GM12878 (cell line): Measurements from ENCODE around the gene DPPA5. TPM values are rescaled to one million over a fixed set of nuclear protein-coding genes. Genes with fewer than 3 reads are reported as not detected.

Experiments
- ATAC-seq: fragments of 200-7000 bp; cut with Tn5 transposase; 3 replicates; pipeline ENCODE4 v1.9.1; 2020; ENCODE audit warnings: mild to moderate bottlenecking, moderate library complexity
- Bru-seq: library from RNA; stranded (reverse); fragments of 400-500 nt; gene quantifications from one replicate; lab custom pipeline; 2021; lab: Mats Ljungman, UMichigan
- BruChase-seq, 2 experiments: library from RNA; stranded (reverse); fragments of 400-500 nt; gene quantifications; one replicate each; lab custom pipeline; 2021; lab: Mats Ljungman, UMichigan
- BruUV-seq: library from RNA; stranded (reverse); fragments of 400-500 nt; replicated peaks from 2 replicates; lab custom pipeline; 2021; lab: Mats Ljungman, UMichigan
- CTCF ChIA-PET: fragments of 300-600 bp; sonication (Branson Sonifier 250); formaldehyde crosslinking; extraction: SDS; loops from one replicate; lab custom pipeline; 2021; ENCODE audit warnings: inconsistent platforms; lab: Yijun Ruan, JAX
- POLR2A ChIA-PET: fragments of 350-600 bp; formaldehyde crosslinking; extraction: SDS; loops from one replicate; lab custom pipeline; 2021; ENCODE audit warnings: inconsistent platforms; lab: Charles Lee
- RAD21 ChIA-PET: fragments of 300-600 bp; sonication (Branson Sonifier 250); formaldehyde crosslinking; loops from one replicate; lab custom pipeline; 2023; ENCODE audit warnings: antibody characterized with exemption; ENCODE audit not compliant: unreplicated experiment; lab: Charles Lee
- SMC1A ChIA-PET: fragments of 300-600 bp; sonication (Branson Sonifier 250); formaldehyde crosslinking; loops from one replicate; lab custom pipeline; 2023; ENCODE audit not compliant: unreplicated experiment, uncharacterized antibody; lab: Charles Lee
- DNase-seq: peaks from one replicate; pipeline ENCODE4 v3.0.0-alpha.2; 2011; ENCODE audit warnings: low read depth, low spot score
- FAIRE-seq: peaks from 3 replicates; lab custom pipeline; 2011; peaks lifted over from hg19 to GRCh38; lab: Jason Lieb, UNC
- H2AFZ ChIP-seq: 2 replicates; pipeline ENCODE4 v1.6.0; 2011; ENCODE audit warnings: low read depth, low read length, control low read depth; ENCODE audit not compliant: control insufficient read depth
- H3K27ac ChIP-seq: 2 replicates; pipeline ENCODE4 v1.5.1; 2011; ENCODE audit warnings: control low read depth; ENCODE audit not compliant: control insufficient read depth, insufficient read depth
- H3K27me3 ChIP-seq, 2 experiments: replicated peaks in 1 of 2; 2 replicates each; pipeline versions ENCODE4 v1.6.0 to v1.6.1; 2011; ENCODE audit warnings: low read length in 1 of 2; ENCODE audit not compliant: control insufficient read depth in 2 of 2, insufficient read depth in 2 of 2
- H3K36me3 ChIP-seq, 2 experiments: 2 replicates each; pipeline ENCODE4 v1.5.1; 2011; ENCODE audit warnings: low read length in 1 of 2; ENCODE audit not compliant: control insufficient read depth in 2 of 2, insufficient read depth in 2 of 2
- H3K4me1 ChIP-seq: 2 replicates; pipeline ENCODE4 v1.6.1; 2011; ENCODE audit warnings: mild to moderate bottlenecking, low read length, moderate library complexity, mixed read lengths; ENCODE audit not compliant: control insufficient read depth, insufficient read depth
- H3K4me2 ChIP-seq: 2 replicates; pipeline ENCODE4 v1.6.0; 2011; ENCODE audit warnings: control low read depth; ENCODE audit not compliant: control insufficient read depth, insufficient read depth
- H3K4me3 ChIP-seq: fragments of 200-600 bp; sonication (generic); 2 replicates; pipeline ENCODE4 v1.5.1; 2016
- H3K79me2 ChIP-seq: 2 replicates; pipeline ENCODE4 v1.6.0; 2011; ENCODE audit warnings: low read length; ENCODE audit not compliant: control insufficient read depth, insufficient read depth
- H3K9ac ChIP-seq: 2 replicates; pipeline ENCODE4 v1.8.0; 2011; ENCODE audit warnings: low read length, control low read depth, mixed read lengths; ENCODE audit not compliant: control insufficient read depth, insufficient read depth
- H3K9me3 ChIP-seq: replicated peaks from 3 replicates; pipeline ENCODE4 v1.5.1; 2011; ENCODE audit warnings: mild to moderate bottlenecking, low read length; ENCODE audit not compliant: control insufficient read depth, insufficient read depth
- H4K20me1 ChIP-seq: 2 replicates; pipeline ENCODE4 v1.6.0; 2011; ENCODE audit not compliant: control insufficient read depth, insufficient read depth
- BCL11A ChIP-seq: IDR thresholded peaks from 2 replicates; pipeline ENCODE4 v1.6.1; 2011; ENCODE audit warnings: low read depth, low read length
- CBX3 ChIP-seq: fragments of 200-600 bp; sonication (generic); IDR thresholded peaks from 2 replicates; pipeline ENCODE4 v1.6.1; 2016; ENCODE audit warnings: low read depth, borderline replicate concordance
- CHD1 ChIP-seq: IDR thresholded peaks from 2 replicates; pipeline ENCODE4 v1.6.1; 2012; ENCODE audit warnings: low read depth, low read length, improper control_type of control experiment
- CHD2 ChIP-seq: IDR thresholded peaks from 2 replicates; pipeline ENCODE4 v1.6.1; 2011; ENCODE audit warnings: low read depth, low read length, improper control_type of control experiment, borderline replicate concordance
- FOXM1 ChIP-seq: IDR thresholded peaks from 2 replicates; pipeline ENCODE4 v1.6.1; 2012; ENCODE audit warnings: low read depth, mild to moderate bottlenecking, inconsistent platforms, low read length, moderate library complexity
- IKZF1 ChIP-seq: fragments of 450-650 bp; conservative IDR thresholded peaks from 2 replicates; pipeline ENCODE4 v1.6.1; 2017; ENCODE audit warnings: antibody characterized with exemption, mild to moderate bottlenecking
- IRF4 ChIP-seq: IDR thresholded peaks from 2 replicates; pipeline ENCODE4 v1.6.1; 2011; ENCODE audit warnings: low read depth, low read length
- KAT2A ChIP-seq: conservative IDR thresholded peaks from 2 replicates; pipeline ENCODE4 v1.6.1; 2011; ENCODE audit warnings: low read depth, low read length; ENCODE audit not compliant: control insufficient read depth
- NRF1 ChIP-seq: conservative IDR thresholded peaks from 2 replicates; pipeline ENCODE4 v1.6.1; 2011; ENCODE audit warnings: mild to moderate bottlenecking, low read depth, low read length, improper control_type of control experiment
- PKNOX1 ChIP-seq: fragments of 450-650 bp; IDR thresholded peaks from 2 replicates; pipeline ENCODE4 v1.6.1; 2016; ENCODE audit warnings: mild to moderate bottlenecking
- PML ChIP-seq: IDR thresholded peaks from 2 replicates; pipeline ENCODE4 v1.6.1; 2012; ENCODE audit warnings: low read length, inconsistent platforms
- WGBS: methylation state at CpG from one replicate; pipeline ENCODE4 v1.1.6; 2016; ENCODE audit warnings: low lambda C conversion rate; ENCODE audit not compliant: insufficient replicate concordance, insufficient coverage; ENCODE audit errors: missing lambda C conversion rate; 5-methylcytosine and 5-hydroxymethylcytosine counted together
- in situ Hi-C: fragments of 300-500 bp; cut with MboI; formaldehyde crosslinking; loops from 9 replicates; pipeline ENCODE4 v1.14.3; 2018; ENCODE audit warnings: mixed read lengths
- intact Hi-C: fragments of 100-400 bp; cut with micrococcal nuclease; formaldehyde crosslinking; loops from one replicate; pipeline ENCODE4 v1.14.2; 2022; ENCODE audit not compliant: unreplicated experiment
- long read RNA-seq, 2 experiments: library from polyadenylated mRNA; unstranded; transcript quantifications; one replicate each; pipeline ENCODE4 v2.0.0, GENCODE V29; 2019 to 2020
- polyA minus RNA-seq, 3 experiments: library from RNA; depleted of rRNA, polyadenylated mRNA; stranded (reverse); fragments of >200 nt; gene quantifications; 2 replicates each; pipeline ENCODE4 v1.2.3, GENCODE V29; 2011
- polyA plus RNA-seq, 11 experiments: library from polyadenylated mRNA; depleted of rRNA in 4 of 11; unstranded in 6 of 11; stranded (reverse) in 5 of 11; fragments of >200 nt; fragmentation: Nextera tagmentation in 4 of 11; fragmentation: Illumina TruSeq in 1 of 11; extraction: Ambion mirVana in 4 of 11; extraction: Trizol in 1 of 11; gene quantifications; 1 replicate in 1 of 11; 2 replicates in 10 of 11; pipeline versions ENCODE4 v1.2.1 to v1.2.3, GENCODE V29; 2011 to 2016; ENCODE audit warnings: inconsistent platforms in 2 of 11, missing spikeins in 2 of 11, low read depth in 1 of 11
- total RNA-seq, 4 experiments: library from RNA; depleted of rRNA in 3 of 4; stranded (reverse); fragments of >200 nt in 3 of 4; fragmentation: Illumina TruSeq in 1 of 4; extraction: Trizol in 1 of 4; gene quantifications; 2 replicates each; pipeline versions ENCODE4 v1.2.1 to v1.2.3, GENCODE V29; 2013 to 2021
- TF ChIP-seq, protein P1 (sequence below): IDR thresholded peaks from 2 replicates; pipeline ENCODE4 v1.6.1; 2011; ENCODE audit warnings: low read depth, mild to moderate bottlenecking, low read length, moderate library complexity, borderline replicate concordance; ENCODE audit errors: extremely low read depth

Gene DPPA5, protein sequence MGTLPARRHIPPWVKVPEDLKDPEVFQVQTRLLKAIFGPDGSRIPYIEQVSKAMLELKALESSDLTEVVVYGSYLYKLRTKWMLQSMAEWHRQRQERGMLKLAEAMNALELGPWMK
- not detected in 2 replicates for total RNA-seq (2013; cell fraction: nucleolus; rRNA removed)
- total RNA-seq (2014; rRNA removed): not detected in 2 replicates
- total RNA-seq (2014; rRNA removed; fragmentation: Illumina TruSeq; extraction: Trizol): not detected in 2 replicates
- not detected in 2 replicates for total RNA-seq (2021)
- polyA plus RNA-seq (2011; ENCODE audit: low read depth): not detected
- polyA plus RNA-seq (2011; rRNA removed): not detected in 2 replicates
- polyA plus RNA-seq (2011; cell fraction: cytosol; rRNA removed): not detected in 2 replicates
- polyA plus RNA-seq (2011; cell fraction: nucleus; rRNA removed): not detected in 2 replicates
- polyA plus RNA-seq (2012): not detected in 2 replicates
- not detected in 2 replicates for polyA plus RNA-seq (2014; fragmentation: Illumina TruSeq; extraction: Trizol)
- polyA plus RNA-seq (2014; fragmentation: Nextera tagmentation; extraction: Ambion mirVana): not detected
- polyA plus RNA-seq (2014; rRNA removed): not detected in 2 replicates
- polyA plus RNA-seq (2016; fragmentation: Nextera tagmentation; extraction: Ambion mirVana): not detected
- polyA minus RNA-seq (2011; rRNA and poly(A)+ RNA removed): not detected in 2 replicates
- not detected in 2 replicates for polyA minus RNA-seq (2011; cell fraction: cytosol; rRNA and poly(A)+ RNA removed)
- not detected in 2 replicates for polyA minus RNA-seq (2011; cell fraction: nucleus; rRNA and poly(A)+ RNA removed)
- not detected for Bru-seq, nascent RNA
- not detected for BruChase-seq, experiment 1, labeled RNA remaining after a 6-hour chase
- BruChase-seq, experiment 2, labeled RNA remaining after a 2-hour chase: not detected
- long read RNA-seq, experiment 1: 0 reads
- long read RNA-seq, experiment 2: 0 reads

GRCh38 chr6:73353636-73354593 lies at the start of gene DPPA5:
DPPA5 (minus strand) TSS chr6:73354276; CDS start chr6:73354225, 51 bp downstream.
- no peak within 1 kb of the TSS for H3K9ac ChIP-seq
- POLR2A ChIA-PET: no interaction called here
- ATAC-seq (no peak), DNase-seq (no peak), FAIRE-seq (no peak)
- no peaks in the 10 kb centered on the region for H3K79me2 ChIP-seq
- H3K4me3 ChIP-seq: no peak within 1 kb of the TSS
- 78% methylated on average over 58 of the region's 59 CpGs for WGBS
- SMC1A ChIA-PET: no interaction called here
- no peaks in the 10 kb centered on the region; a peak in 1 of 4 replicates for H3K27me3 ChIP-seq
- no peaks in the 10 kb centered on the region for H3K36me3 ChIP-seq
- H3K4me2 ChIP-seq: no peak within 1 kb of the TSS
- TF ChIP-seq FOXM1 (no peak), IRF4 (no peak), CBX3 (no peak), BCL11A (no peak), IKZF1 (no peak), CHD1 (no peak), NRF1 (no peak), CHD2 (no peak), PKNOX1 (no peak), KAT2A (no peak), PML (no peak)
- TF ChIP-seq, protein P1, sequence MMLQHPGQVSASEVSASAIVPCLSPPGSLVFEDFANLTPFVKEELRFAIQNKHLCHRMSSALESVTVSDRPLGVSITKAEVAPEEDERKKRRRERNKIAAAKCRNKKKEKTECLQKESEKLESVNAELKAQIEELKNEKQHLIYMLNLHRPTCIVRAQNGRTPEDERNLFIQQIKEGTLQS: no peak
- in situ Hi-C loops: no loop called here
- no peaks in the 10 kb centered on the region for H3K9me3 ChIP-seq
- H3K4me1 ChIP-seq: no peaks in the 10 kb centered on the region
- H4K20me1 ChIP-seq: no peaks in the 10 kb centered on the region
- H2AFZ ChIP-seq: no peak within 1 kb of the TSS
- RAD21 ChIA-PET: no interaction called here
- intact Hi-C loops: no loop called here
- no peak within 1 kb of the TSS for H3K27ac ChIP-seq
- BruUV-seq: no TSS peak
- CTCF ChIA-PET: no interaction called here
